Activated B cell treated with CpG ODN at 0.5 μM for 24 hours (primary cell): Measurements from ENCODE around the gene LEKR1. TPM values are rescaled to one million over a fixed set of nuclear protein-coding genes. Genes with fewer than 3 reads are reported as not detected.
"Not testable (repeated sequence)": the region's sequence is repeated elsewhere in the genome, so short reads cannot be mapped to it uniquely, and the experiment has no call there.

Experiments
- ATAC-seq: fragments of 200-7000 bp; cut with Tn5 transposase; one replicate; pipeline ENCODE4 v1.10.0; 2021; ENCODE audit warnings: low read depth, mild to moderate bottlenecking, moderate library complexity
- CTCF ChIA-PET: fragments of 350-600 bp; sonication (Branson Sonifier 250); formaldehyde crosslinking; loops from one replicate; lab custom pipeline; 2021; ENCODE audit warnings: antibody characterized with exemption; lab: Charles Lee
- POLR2A ChIA-PET: fragments of 350-600 bp; sonication (Branson Sonifier 250); formaldehyde crosslinking; loops from one replicate; lab custom pipeline; 2021; ENCODE audit warnings: antibody characterized with exemption; lab: Charles Lee
- DNase-seq: peaks from one replicate; pipeline ENCODE4 v3.0.0; 2022
- H3K27ac Mint-ChIP-seq: one replicate; pipeline ENCODE4 v1.8.0; 2020; ENCODE audit warnings: mixed read lengths
- H3K27me3 Mint-ChIP-seq: one replicate; pipeline ENCODE4 v1.8.0; 2021; ENCODE audit warnings: mixed read lengths
- H3K36me3 Mint-ChIP-seq: one replicate; pipeline ENCODE4 v1.8.0; 2021; ENCODE audit warnings: low read depth, mixed read lengths
- H3K4me1 Mint-ChIP-seq: one replicate; pipeline ENCODE4 v1.8.0; 2021; ENCODE audit warnings: mixed read lengths
- H3K4me3 Mint-ChIP-seq: one replicate; pipeline ENCODE4 v1.8.0; 2020; ENCODE audit warnings: mild to moderate bottlenecking, mixed read lengths
- H3K9me3 Mint-ChIP-seq: one replicate; pipeline ENCODE4 v1.8.0; 2020; ENCODE audit warnings: mixed read lengths
- CTCF ChIP-seq: fragments of 200-600 bp; IDR thresholded peaks from one replicate; pipeline ENCODE4 v1.8.0; 2022; ENCODE audit warnings: antibody characterized with exemption, mild to moderate bottlenecking
- intact Hi-C: fragments of 100-400 bp; cut with micrococcal nuclease; formaldehyde crosslinking; loops from one replicate; pipeline ENCODE4 v1.15.1; 2024
- total RNA-seq: library from RNA; stranded (reverse); gene quantifications from 2 replicates; pipeline ENCODE4 v1.2.3, GENCODE V29; 2022

Gene LEKR1
- total RNA-seq, 1 donor from 2014 or later, result 2.8 TPM

- CTCF ChIA-PET, result no interaction called here
- no peak for ATAC-seq
- peaks cover 38% of the 10 kb centered on the region for H3K4me1 Mint-ChIP-seq
Measured at GRCh38 chr3:156818890-156819289, 7.3 kb upstream of the LEKR1 start.

GRCh38 chr3:156819842-156820691 lies 6.1 kb upstream of the LEKR1 start:
- peaks cover 8% of the 10 kb centered on the region for H3K36me3 Mint-ChIP-seq
- no peaks in the 10 kb centered on the region for H3K27me3 Mint-ChIP-seq
- CTCF ChIA-PET, result interaction anchor here (0.6 to 1.0 kb wide), 2 partner anchors 69 to 262 kb away, joined by 3 read pairs; no protein-coding TSS in a partner anchor
- POLR2A ChIA-PET, result interaction anchor here (1.5 kb wide), 2 partner anchors 144 to 341 kb away, joined by 4 to 7 read pairs; no protein-coding TSS in a partner anchor
- H3K4me3 Mint-ChIP-seq, result peak overlapping the region; percentile 15
- no peak for TF ChIP-seq CTCF
- peaks cover 38% of the 10 kb centered on the region for H3K4me1 Mint-ChIP-seq
- H3K27ac Mint-ChIP-seq, result no peak overlapping the region
- intact Hi-C loops, result loop anchor here (5.0 kb wide), 1 partner anchor 317 kb away; no protein-coding TSS in a partner anchor
- H3K9me3 Mint-ChIP-seq, result no peaks in the 10 kb centered on the region
- ATAC-seq, result no peak
- no peak for DNase-seq

More at GRCh38 chr3:156818890-156819289, 7.3 kb upstream of the LEKR1 start:
- Mint-ChIP-seq H3K27ac (peak overlapping the region; percentile 61), H3K27me3 (no peaks in the 10 kb centered on the region), H3K36me3 (peaks cover 8% of the 10 kb centered on the region), H3K9me3 (no peaks in the 10 kb centered on the region), H3K4me3 (no peak overlapping the region)
- intact Hi-C loops, result loop anchor here (5.0 kb wide), 1 partner anchor 318 kb away; no protein-coding TSS in a partner anchor
- no peak for TF ChIP-seq CTCF
- DNase-seq, result no peak
- POLR2A ChIA-PET, result interaction anchor here (0.8 kb wide), 1 partner anchor 270 kb away, joined by 5 read pairs; no protein-coding TSS in a partner anchor

GRCh38 chr3:156820692-156821080 lies 5.5 kb upstream of the LEKR1 start:
- TF ChIP-seq CTCF, result no peak
- POLR2A ChIA-PET, result interaction anchor here (1.1 to 1.5 kb wide), 3 partner anchors 145 to 340 kb away, joined by 3 to 7 read pairs (median 4); no protein-coding TSS in a partner anchor
- Mint-ChIP-seq H3K4me3 (no peak overlapping the region), H3K27ac (no peak overlapping the region), H3K4me1 (peaks cover 38% of the 10 kb centered on the region), H3K27me3 (no peaks in the 10 kb centered on the region), H3K36me3 (peaks cover 8% of the 10 kb centered on the region), H3K9me3 (no peaks in the 10 kb centered on the region)
- DNase-seq (no peak), ATAC-seq (no peak)
- intact Hi-C loops, result no loop called here
- CTCF ChIA-PET, result interaction anchor here (1.0 kb wide), 1 partner anchor 68 kb away, joined by 3 read pairs; no protein-coding TSS in a partner anchor

- ATAC-seq, H3K9me3 Mint-ChIP-seq, POLR2A ChIA-PET, H3K27me3 Mint-ChIP-seq, intact Hi-C loops, DNase-seq, H3K4me3 Mint-ChIP-seq, CTCF ChIA-PET: not testable (repeated sequence)
- peak overlapping the region; percentile 50 for H3K27ac Mint-ChIP-seq
- peaks cover 42% of the 10 kb centered on the region for H3K4me1 Mint-ChIP-seq
- peaks cover 10% of the 10 kb centered on the region for H3K36me3 Mint-ChIP-seq
Measured at GRCh38 chr3:156822626-156823260, 3.4 kb upstream of the LEKR1 start.

GRCh38 chr3:156825795-156826143 lies 384 bp upstream of the LEKR1 start:
- Mint-ChIP-seq H3K4me3 (peak overlapping the region; percentile 90), H3K9me3 (no peaks in the 10 kb centered on the region), H3K4me1 (peaks cover 23% of the 10 kb centered on the region), H3K36me3 (peaks cover 10% of the 10 kb centered on the region), H3K27me3 (no peaks in the 10 kb centered on the region), H3K27ac (peak overlapping the region; percentile 96)
- ChIA-PET POLR2A (interaction anchor here (1.5 to 2.9 kb wide), 5 partner anchors 8 to 335 kb away, joined by 6 to 33 read pairs (median 9); partner anchors contain the start of genes CCNL1, SSR3 and TIPARP), CTCF (no interaction called here)
- ATAC-seq (peak; percentile 43), DNase-seq (no peak)
- TF ChIP-seq CTCF, result no peak
- intact Hi-C loops, result loop anchor here (1.0 to 5.0 kb wide), 7 partner anchors 8 to 973 kb away; partner anchors contain the start of genes GMPS, SLC33A1 and TIPARP
